BJ (cell line): ENCODE results near the gene EFNA5. TPM values are rescaled to one million over a fixed set of nuclear protein-coding genes. Genes with fewer than 3 reads are reported as not detected.

Experiments used
- CTCF ChIA-PET: fragments of 350-600 bp; formaldehyde crosslinking; extraction: SDS; loops from one replicate; lab custom pipeline; 2021; ENCODE audit warnings: antibody characterized with exemption, inconsistent platforms; lab: Yijun Ruan, JAX
- POLR2A ChIA-PET: fragments of 300-600 bp; sonication (Branson Sonifier 250); formaldehyde crosslinking; extraction: SDS; loops from one replicate; lab custom pipeline; 2021; ENCODE audit warnings: antibody characterized with exemption; lab: Charles Lee
- DNase-seq: peaks from one replicate; pipeline ENCODE4 v3.0.0-alpha.2; 2011; ENCODE audit warnings: low read depth
- H3K27me3 ChIP-seq: 2 replicates; pipeline ENCODE4 v1.6.0; 2011; ENCODE audit warnings: low read length; ENCODE audit not compliant: control insufficient read depth, insufficient read depth
- H3K36me3 ChIP-seq: 2 replicates; pipeline ENCODE4 v1.5.1; 2011; ENCODE audit warnings: low read length; ENCODE audit not compliant: control insufficient read depth, insufficient read depth
- H3K4me3 ChIP-seq: 2 replicates; pipeline ENCODE4 v1.5.1; 2011; ENCODE audit warnings: low read depth, mild to moderate bottlenecking, control low read depth, low read length
- polyA plus RNA-seq: library from polyadenylated mRNA; depleted of rRNA; stranded (reverse); fragments of >200 nt; gene quantifications from 2 replicates; pipeline ENCODE4 v1.2.3, GENCODE V29; 2011
- TF ChIP-seq, protein P1 (sequence below): IDR thresholded peaks from 2 replicates; pipeline ENCODE4 v1.5.1; 2011; ENCODE audit warnings: low read depth, mild to moderate bottlenecking, control low read depth, inconsistent platforms, low read length, moderate library complexity; ENCODE audit not compliant: insufficient read depth

The EFNA5 gene
- polyA plus RNA-seq, 1 experiment, result 0.67 TPM

- ChIA-PET CTCF (interaction anchor here (0.6 kb wide), 1 partner anchor 343 kb away, joined by 4 read pairs; no protein-coding TSS in a partner anchor), POLR2A (no interaction called here)
- Histone ChIP-seq H3K36me3 (no peaks in the 10 kb centered on the region), H3K27me3 (no peaks in the 10 kb centered on the region), H3K4me3 (no peak overlapping the region)
- no peak for DNase-seq
- TF ChIP-seq, protein P1, sequence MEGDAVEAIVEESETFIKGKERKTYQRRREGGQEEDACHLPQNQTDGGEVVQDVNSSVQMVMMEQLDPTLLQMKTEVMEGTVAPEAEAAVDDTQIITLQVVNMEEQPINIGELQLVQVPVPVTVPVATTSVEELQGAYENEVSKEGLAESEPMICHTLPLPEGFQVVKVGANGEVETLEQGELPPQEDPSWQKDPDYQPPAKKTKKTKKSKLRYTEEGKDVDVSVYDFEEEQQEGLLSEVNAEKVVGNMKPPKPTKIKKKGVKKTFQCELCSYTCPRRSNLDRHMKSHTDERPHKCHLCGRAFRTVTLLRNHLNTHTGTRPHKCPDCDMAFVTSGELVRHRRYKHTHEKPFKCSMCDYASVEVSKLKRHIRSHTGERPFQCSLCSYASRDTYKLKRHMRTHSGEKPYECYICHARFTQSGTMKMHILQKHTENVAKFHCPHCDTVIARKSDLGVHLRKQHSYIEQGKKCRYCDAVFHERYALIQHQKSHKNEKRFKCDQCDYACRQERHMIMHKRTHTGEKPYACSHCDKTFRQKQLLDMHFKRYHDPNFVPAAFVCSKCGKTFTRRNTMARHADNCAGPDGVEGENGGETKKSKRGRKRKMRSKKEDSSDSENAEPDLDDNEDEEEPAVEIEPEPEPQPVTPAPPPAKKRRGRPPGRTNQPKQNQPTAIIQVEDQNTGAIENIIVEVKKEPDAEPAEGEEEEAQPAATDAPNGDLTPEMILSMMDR, result no peak
These were observed 103.8 kb downstream of the EFNA5 start for GRCh38 chr5:107566986-107567385.

DNA sequence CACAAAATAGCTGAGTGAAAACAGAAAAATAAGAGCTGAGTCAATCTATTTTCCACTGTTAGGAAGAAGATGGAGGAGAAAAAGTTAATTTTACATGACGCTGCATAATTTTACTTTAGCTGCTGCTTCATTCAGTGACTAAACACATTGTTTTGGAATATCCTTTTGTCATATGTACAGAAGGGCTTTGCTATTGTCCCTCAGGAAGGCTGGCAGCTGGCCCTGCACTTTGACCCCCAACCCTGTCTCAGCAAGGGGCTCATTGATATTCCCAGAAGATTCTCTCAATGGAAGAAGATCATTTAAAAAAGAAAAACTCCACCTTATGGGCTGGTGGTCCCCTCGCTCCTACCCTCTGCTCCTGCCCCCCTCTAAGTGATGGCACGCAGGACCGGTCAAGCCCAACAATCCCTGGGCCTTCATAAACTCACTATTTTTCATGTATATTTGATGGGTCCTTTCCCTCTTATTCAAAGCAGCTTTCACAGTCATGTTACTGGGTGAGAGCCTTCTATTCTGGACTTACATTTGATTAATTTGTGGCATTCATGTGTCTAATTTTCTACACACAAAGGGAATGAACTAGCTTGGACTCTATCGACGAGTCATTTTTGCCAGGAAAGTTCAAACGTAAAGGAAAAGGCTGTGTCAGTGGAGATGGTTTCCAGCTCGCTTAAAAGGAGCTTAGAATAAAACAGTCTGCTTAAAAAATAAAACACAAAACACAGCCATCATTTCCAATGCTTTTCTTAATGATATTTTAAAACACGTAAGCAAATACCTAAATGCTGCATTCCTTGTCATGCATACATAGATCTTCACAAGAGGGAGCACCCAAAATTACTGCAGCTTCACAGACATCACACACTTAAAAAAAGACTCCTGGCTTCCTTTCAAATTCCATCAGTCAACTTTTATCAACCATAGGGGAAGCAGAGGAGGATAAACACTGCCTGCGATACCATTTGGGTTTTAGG is 104.7 kb downstream of the EFNA5 start:
- Histone ChIP-seq H3K27me3 (no peaks in the 10 kb centered on the region), H3K36me3 (no peaks in the 10 kb centered on the region), H3K4me3 (no peak overlapping the region)
- CTCF ChIA-PET, result no interaction called here
- no peak for DNase-seq
- POLR2A ChIA-PET, result no interaction called here
- TF ChIP-seq, protein P1, result no peak

DNA sequence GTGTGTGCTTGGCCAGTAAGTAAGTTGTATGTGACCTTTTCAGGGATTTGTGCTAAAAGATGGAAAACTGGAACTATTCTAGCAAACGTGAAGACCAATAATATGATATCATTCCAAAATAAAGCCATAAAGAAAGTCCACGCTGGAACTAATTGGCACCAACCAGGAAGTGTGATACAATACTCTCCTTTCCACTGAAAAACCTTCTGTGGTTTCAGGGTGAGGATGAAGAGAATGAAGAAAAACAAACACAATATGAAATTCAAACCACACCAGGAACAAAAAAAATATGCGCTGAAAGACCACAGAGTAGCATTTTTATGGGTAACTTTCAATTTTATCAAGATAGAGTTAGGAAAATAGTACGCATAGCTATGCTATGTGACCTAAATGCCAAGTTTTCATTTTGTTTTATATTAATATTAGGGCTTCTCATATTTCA is 105.8 kb downstream of the EFNA5 start:
- H3K36me3 ChIP-seq, result no peaks in the 10 kb centered on the region
- ChIA-PET CTCF (no interaction called here), POLR2A (no interaction called here)
- TF ChIP-seq, protein P1, result no peak
- no peak overlapping the region for H3K4me3 ChIP-seq
- no peaks in the 10 kb centered on the region for H3K27me3 ChIP-seq
- no peak for DNase-seq

- no peak for DNase-seq
- H3K4me3 ChIP-seq, result no peak overlapping the region
- H3K36me3 ChIP-seq, result no peaks in the 10 kb centered on the region
- CTCF ChIA-PET, result interaction anchor here (5.0 kb wide), 1 partner anchor 9 kb away, joined by 33 read pairs; no protein-coding TSS in a partner anchor
- no peaks in the 10 kb centered on the region for H3K27me3 ChIP-seq
- TF ChIP-seq, protein P1, result no peak
- POLR2A ChIA-PET, result no interaction called here
These were observed 106.7 kb downstream of the EFNA5 start for GRCh38 chr5:107563959-107564544.

- no peaks in the 10 kb centered on the region for H3K36me3 ChIP-seq
- no peak for DNase-seq
- POLR2A ChIA-PET, result no interaction called here
- H3K27me3 ChIP-seq, result no peaks in the 10 kb centered on the region
- TF ChIP-seq, protein P1, result no peak
- no peak overlapping the region for H3K4me3 ChIP-seq
- CTCF ChIA-PET, result interaction anchor here (5.0 kb wide), 1 partner anchor 12 kb away, joined by 33 read pairs; no protein-coding TSS in a partner anchor
These were observed 110.4 kb downstream of the EFNA5 start for GRCh38 chr5:107560377-107560776.
